Tibial nerve (tissue), 4 donors: ENCODE measurements around the gene GFRA4. TPM values are rescaled to one million over a fixed set of nuclear protein-coding genes. Genes with fewer than 3 reads are reported as not detected.

ENCODE experiments used
- DNase-seq, 2 donors: peaks; one replicate each; pipeline ENCODE4 v3.0.0-alpha.2; 2019; ENCODE audit warnings: low spot score in 2 of 2
- H3K27ac ChIP-seq, 4 donors: fragments of 200-600 bp; sonication (generic) in 3 of 4; one replicate each; pipeline ENCODE4 v1.5.1; 2017 to 2019; ENCODE audit warnings: mild to moderate bottlenecking in 1 of 4
- H3K27me3 ChIP-seq, 2 donors: fragments of 200-600 bp; sonication (generic) in 1 of 2; one replicate each; pipeline versions ENCODE4 v1.5.1 to v1.6.0; 2017 to 2019
- H3K36me3 ChIP-seq, 3 donors: fragments of 200-600 bp; sonication (generic); one replicate each; pipeline ENCODE4 v1.5.1; 2018 to 2019
- H3K4me1 ChIP-seq, 4 donors: fragments of 200-600 bp; sonication (generic) in 3 of 4; one replicate each; pipeline ENCODE4 v1.5.1; 2017 to 2019
- H3K4me3 ChIP-seq, 4 donors: fragments of 200-600 bp; sonication (generic) in 3 of 4; one replicate each; pipeline ENCODE4 v1.5.1; 2017 to 2019; ENCODE audit warnings: mild to moderate bottlenecking in 1 of 4, moderate library complexity in 1 of 4
- H3K9me3 ChIP-seq, 4 donors: fragments of 200-600 bp; sonication (generic) in 3 of 4; one replicate each; pipeline ENCODE4 v1.5.1; 2017 to 2019
- EP300 ChIP-seq, 2 donors: sonication (generic); formaldehyde crosslinking; IDR thresholded peaks; one replicate each; pipeline ENCODE4 v1.6.1; 2017; ENCODE audit warnings: antibody characterized with exemption in 2 of 2, mild to moderate bottlenecking in 1 of 2
- POLR2A ChIP-seq, 2 donors: fragments of 450-650 bp; IDR thresholded peaks; one replicate each; pipeline ENCODE4 v1.6.1; 2017; ENCODE audit warnings: antibody characterized with exemption in 2 of 2, mild to moderate bottlenecking in 2 of 2, moderate library complexity in 2 of 2
- WGBS, 2 donors: methylation state at CpG; one replicate each; pipeline ENCODE4 v1.1.5; 2018; 5-methylcytosine and 5-hydroxymethylcytosine counted together
- total RNA-seq, 4 donors: library from RNA; depleted of rRNA; stranded (reverse); fragments of >200 nt; gene quantifications; one replicate each; pipeline ENCODE4 v1.1.0, GENCODE V29; 2016
- TF ChIP-seq, protein P1 (sequence below), 5 experiments: fragments of 200-600 bp in 3 of 5; fragments of 450-650 bp in 2 of 5; sonication (generic) in 3 of 5; IDR thresholded peaks; one replicate each; pipeline ENCODE4 v1.5.1; 2016 to 2019; ENCODE audit warnings: antibody characterized with exemption in 5 of 5, mild to moderate bottlenecking in 3 of 5, moderate library complexity in 2 of 5

The GFRA4 gene
- total RNA-seq, 4 donors from 2014 or later, result not detected

DNA sequence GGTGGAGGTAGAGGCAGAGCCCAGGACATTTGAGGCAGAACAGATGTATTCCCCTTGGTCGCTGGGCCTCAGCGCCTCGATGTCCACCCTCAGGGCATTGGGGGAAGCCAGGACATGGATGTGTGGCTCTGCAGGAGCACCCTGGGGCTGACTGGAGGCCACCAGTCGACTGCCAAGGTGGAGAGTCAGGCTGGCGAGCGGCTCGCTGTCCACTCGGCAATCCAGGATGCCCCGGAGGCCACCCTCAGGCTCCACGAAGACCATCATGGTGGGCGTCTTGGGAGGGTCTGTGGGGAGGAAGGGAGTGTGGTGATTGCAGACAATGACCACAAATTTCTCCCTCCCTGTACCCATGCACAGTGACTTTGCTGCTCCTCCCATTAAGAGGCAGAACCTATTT, 26.8 kb upstream of the GFRA4 start:
- Histone ChIP-seq H3K27me3 (no peaks in the 10 kb centered on the region), H3K36me3 (no peaks in the 10 kb centered on the region), H3K4me1 (peaks cover 0 to 24% (median 12%) of the 10 kb centered on the region in 4 donors), H3K27ac (no peak overlapping the region), H3K4me3 (no peak overlapping the region), H3K9me3 (no peaks in the 10 kb centered on the region)
- no peak for DNase-seq
- 90 to 93% methylated on average over 2 to 11 of the region's 11 CpGs for WGBS, 2 donors
- TF ChIP-seq POLR2A (IDR thresholded peaks at IDR 0.05), result no peak
- no peak for TF ChIP-seq EP300 (IDR thresholded peaks at IDR 0.05)
- TF ChIP-seq, protein P1, sequence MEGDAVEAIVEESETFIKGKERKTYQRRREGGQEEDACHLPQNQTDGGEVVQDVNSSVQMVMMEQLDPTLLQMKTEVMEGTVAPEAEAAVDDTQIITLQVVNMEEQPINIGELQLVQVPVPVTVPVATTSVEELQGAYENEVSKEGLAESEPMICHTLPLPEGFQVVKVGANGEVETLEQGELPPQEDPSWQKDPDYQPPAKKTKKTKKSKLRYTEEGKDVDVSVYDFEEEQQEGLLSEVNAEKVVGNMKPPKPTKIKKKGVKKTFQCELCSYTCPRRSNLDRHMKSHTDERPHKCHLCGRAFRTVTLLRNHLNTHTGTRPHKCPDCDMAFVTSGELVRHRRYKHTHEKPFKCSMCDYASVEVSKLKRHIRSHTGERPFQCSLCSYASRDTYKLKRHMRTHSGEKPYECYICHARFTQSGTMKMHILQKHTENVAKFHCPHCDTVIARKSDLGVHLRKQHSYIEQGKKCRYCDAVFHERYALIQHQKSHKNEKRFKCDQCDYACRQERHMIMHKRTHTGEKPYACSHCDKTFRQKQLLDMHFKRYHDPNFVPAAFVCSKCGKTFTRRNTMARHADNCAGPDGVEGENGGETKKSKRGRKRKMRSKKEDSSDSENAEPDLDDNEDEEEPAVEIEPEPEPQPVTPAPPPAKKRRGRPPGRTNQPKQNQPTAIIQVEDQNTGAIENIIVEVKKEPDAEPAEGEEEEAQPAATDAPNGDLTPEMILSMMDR (IDR thresholded peaks at IDR 0.05), result no peak

DNA sequence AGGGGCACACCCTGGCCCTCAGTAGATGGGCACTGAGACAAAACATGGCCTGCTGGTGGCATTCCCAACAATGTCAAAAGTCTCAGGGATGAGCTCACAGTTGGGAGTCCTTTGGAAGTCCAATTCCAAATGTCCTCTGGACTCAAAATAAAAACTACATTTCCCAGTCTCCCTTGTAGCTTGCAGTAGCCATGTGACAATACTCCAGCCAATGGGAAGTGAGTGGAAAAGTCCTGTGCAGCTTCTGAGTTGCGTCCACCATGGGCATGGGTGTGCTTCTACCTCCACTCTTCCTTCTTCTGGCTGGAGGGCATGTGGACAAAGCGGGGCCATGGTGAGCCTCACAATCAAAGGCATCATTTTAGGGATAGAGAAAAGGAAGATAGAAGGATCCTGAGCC, 24.5 kb upstream of the GFRA4 start:
- TF ChIP-seq, protein P1 (IDR thresholded peaks at IDR 0.05), result no peak
- TF ChIP-seq EP300 (IDR thresholded peaks at IDR 0.05), result no peak
- TF ChIP-seq POLR2A (IDR thresholded peaks at IDR 0.05), result no peak
- DNase-seq, result peak in 1 of 2 donors; percentile 50
- 61 to 65% methylated on average over 2 of the region's 2 CpGs for WGBS, 2 donors
- Histone ChIP-seq H3K9me3 (no peaks in the 10 kb centered on the region), H3K27ac (peak overlapping the region in 3 of 4 donors; percentile 28 to 82 (median 81)), H3K4me1 (peaks cover 0 to 24% (median 12%) of the 10 kb centered on the region in 4 donors), H3K4me3 (no peak overlapping the region), H3K36me3 (no peaks in the 10 kb centered on the region), H3K27me3 (no peaks in the 10 kb centered on the region)

DNA sequence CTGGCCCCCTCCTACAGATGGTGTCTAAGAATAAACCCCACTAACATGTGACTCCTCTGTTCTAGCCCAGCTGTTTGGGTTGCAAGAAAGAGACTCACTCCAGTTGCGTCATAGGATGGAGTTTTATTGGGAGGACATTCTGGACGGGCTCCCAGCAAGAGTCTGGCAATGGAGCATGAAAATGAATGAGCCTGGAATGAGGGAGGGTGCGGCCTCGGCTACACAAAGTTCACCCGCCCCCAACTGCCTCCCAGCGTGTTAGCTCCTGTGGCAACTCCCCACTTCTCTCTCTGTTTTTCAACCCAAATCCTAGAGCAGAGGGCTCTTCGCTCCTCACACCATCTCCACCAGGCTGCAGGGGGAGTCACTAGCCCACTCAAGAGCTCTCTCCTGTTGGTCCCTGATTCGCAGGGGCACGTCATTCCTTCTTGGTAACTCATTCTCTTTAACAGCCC, 23.7 kb upstream of the GFRA4 start:
- H3K4me3 ChIP-seq, result no peak overlapping the region
- peak overlapping the region; percentile 35 to 88 (median 62) for H3K27ac ChIP-seq
- H3K27me3 ChIP-seq, result no peaks in the 10 kb centered on the region
- H3K36me3 ChIP-seq, result no peaks in the 10 kb centered on the region
- no peaks in the 10 kb centered on the region for H3K9me3 ChIP-seq
- peaks cover 0 to 31% (median 14%) of the 10 kb centered on the region in 4 donors for H3K4me1 ChIP-seq
- peak; percentile 76 to 91 for DNase-seq
- 15 to 24% methylated on average over 8 to 9 of the region's 9 CpGs for WGBS, 2 donors
- TF ChIP-seq, protein P1 (IDR thresholded peaks at IDR 0.05), result no peak
- TF ChIP-seq EP300 (IDR thresholded peaks at IDR 0.05), result peak; percentile 70 to 89
- TF ChIP-seq POLR2A (IDR thresholded peaks at IDR 0.05), result no peak

DNA sequence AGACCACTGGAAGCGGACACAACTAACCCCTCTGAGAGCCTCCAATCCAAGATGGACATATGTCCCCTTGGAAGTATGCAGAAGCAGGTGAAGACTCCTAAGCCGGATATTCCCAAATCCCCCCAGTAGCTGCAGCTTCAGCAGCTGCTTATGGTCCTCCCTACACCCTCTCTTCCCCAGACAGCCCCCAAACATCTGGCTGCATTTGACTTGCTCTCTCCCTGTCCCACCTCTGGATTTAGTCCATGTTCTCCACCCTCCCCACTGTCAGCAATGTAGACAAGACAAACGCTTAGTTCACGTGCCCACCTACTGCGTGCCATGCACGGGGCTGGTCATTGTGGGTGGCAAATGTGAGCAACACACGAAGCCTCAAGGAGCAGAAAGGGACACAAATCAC, 23.2 kb upstream of the GFRA4 start:
- DNase-seq, result no peak

DNA sequence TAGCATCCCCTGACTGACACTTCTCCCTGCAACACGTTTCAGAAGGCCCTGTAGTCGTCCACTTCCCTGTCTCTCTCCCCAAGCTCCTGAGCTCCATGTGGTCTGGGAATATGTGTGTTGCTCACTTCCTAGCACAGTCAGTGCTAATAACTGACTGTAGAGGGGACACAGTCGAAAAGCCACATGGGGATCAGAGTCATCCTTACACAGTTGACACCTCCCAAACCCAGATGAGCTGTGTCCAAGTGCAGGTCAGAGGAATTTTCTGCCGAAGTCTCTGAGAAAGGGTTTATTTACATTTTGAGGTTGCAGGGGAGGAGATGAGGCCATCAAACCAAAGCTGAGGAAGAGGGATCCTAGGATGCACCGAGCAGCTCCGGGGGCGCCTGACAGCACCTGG, 22.1 kb upstream of the GFRA4 start:
- peaks cover 0 to 14% of the 10 kb centered on the region in 2 donors for H3K27me3 ChIP-seq
- no peak overlapping the region for H3K4me3 ChIP-seq
- no peaks in the 10 kb centered on the region for H3K9me3 ChIP-seq
- peaks cover 0 to 47% (median 20%) of the 10 kb centered on the region in 4 donors for H3K4me1 ChIP-seq
- no peak for DNase-seq
- TF ChIP-seq, protein P1 (IDR thresholded peaks at IDR 0.05), result no peak
- TF ChIP-seq POLR2A (IDR thresholded peaks at IDR 0.05), result no peak
- 52 to 69% methylated on average over 7 of the region's 7 CpGs for WGBS, 2 donors
- no peak overlapping the region for H3K27ac ChIP-seq
- H3K36me3 ChIP-seq, result no peaks in the 10 kb centered on the region

More for the DNA sequence above, 23.2 kb upstream of the GFRA4 start:
- Histone ChIP-seq H3K27ac (peak overlapping the region; percentile 35 to 88 (median 60)), H3K9me3 (no peaks in the 10 kb centered on the region), H3K36me3 (no peaks in the 10 kb centered on the region), H3K4me3 (no peak overlapping the region), H3K4me1 (peaks cover 0 to 36% (median 16%) of the 10 kb centered on the region in 4 donors), H3K27me3 (peaks cover 0 to 4% of the 10 kb centered on the region in 2 donors)
- 56 to 59% methylated on average over 7 of the region's 7 CpGs for WGBS, 2 donors
- TF ChIP-seq, protein P1 (IDR thresholded peaks at IDR 0.05), result no peak
